Measurements from ENCODE around the gene RBM41.

The RBM41 gene

GRCh38 chrX:107029752-107030151, 88.9 kb downstream of the RBM41 start:
- no peak for DNase-seq (ENCODE audit: low spot score)

GRCh38 chrX:107025545-107025944, 93.1 kb downstream of the RBM41 start:
- peak; percentile 25 for DNase-seq (ENCODE audit: low spot score)

DNA sequence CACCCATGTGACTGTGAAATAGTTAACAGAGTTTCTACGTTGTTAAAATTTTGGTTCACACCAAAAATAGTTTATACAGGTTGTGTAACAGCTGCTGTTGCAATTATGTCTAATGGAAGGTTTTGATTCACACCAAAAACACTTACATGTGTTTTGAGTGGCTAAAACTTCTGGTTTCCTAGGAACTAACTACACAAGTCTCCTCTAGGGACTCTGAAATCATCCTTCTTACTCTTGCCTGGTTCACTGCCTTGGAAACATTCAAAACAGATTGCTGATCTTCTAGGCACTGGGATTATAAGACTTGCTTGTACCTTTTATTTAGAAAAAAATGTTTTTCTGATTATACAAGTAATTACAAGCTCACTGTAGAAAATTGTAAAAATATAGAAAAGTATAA, 103.7 kb downstream of the RBM41 start:
- no peak for DNase-seq (ENCODE audit: low spot score)

All from Ammon's horn (tissue), 1 donor.